ENCODE data around the gene PPT2. TPM values are rescaled to one million over a fixed set of nuclear protein-coding genes. Genes with fewer than 3 reads are reported as not detected.
A peak's percentile ranks its signal among the peaks of the same experiment; 100 is the strongest.

PPT2 gene
- total and polyA plus RNA-seq, 2 of the 13 experiments (the other 11 are each of a cell fraction or from before 2014, with no cell fraction given), result 39.2 to 61.8 TPM

DNA sequence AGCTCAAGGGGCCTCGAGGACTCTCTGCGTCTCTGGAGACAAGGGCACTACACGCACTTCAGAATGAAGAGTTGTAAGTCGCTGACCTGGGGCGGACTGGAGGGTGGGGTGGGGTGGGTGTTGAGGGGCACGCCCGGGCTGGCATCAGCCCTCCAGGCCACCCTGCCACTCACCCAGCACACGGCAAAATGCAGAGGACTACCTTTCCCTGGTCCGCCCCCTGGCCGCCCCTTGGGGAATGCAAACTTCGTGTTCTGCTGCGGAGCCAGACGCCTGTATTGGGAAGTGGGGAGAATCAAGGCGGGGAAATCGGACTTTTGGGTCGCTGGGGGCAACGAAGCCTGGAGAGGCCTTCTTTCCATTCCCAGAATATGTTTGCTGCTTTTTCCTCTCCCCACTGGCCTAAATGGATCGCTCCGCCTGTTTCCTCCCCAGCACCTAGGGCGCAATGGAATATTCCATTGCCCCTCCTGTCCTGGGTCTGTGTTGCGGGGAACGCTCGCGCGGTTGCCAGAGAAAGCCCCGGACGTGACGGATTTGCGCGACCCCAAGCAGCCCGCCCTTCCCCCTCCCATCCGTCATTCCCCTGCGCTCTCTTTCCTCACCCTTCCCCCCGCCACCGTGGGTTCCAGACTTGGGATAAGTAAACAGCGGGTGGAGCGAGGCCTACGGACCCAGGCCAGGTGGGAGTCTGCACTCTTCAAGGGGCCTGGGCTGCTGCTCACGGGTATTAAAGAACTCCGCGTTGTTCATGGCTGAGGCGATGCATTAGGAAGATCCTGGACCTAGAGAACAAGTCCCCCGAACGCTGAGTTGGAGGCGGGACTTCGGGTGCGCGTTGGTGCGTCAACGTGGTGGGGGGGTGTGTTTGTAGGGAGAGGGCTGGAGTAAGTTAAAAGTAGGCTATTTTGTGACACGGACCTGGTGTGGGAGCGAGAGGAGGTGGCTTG is at the start of gene PPT2 (continued):
- TF ChIP-seq, protein P1, sequence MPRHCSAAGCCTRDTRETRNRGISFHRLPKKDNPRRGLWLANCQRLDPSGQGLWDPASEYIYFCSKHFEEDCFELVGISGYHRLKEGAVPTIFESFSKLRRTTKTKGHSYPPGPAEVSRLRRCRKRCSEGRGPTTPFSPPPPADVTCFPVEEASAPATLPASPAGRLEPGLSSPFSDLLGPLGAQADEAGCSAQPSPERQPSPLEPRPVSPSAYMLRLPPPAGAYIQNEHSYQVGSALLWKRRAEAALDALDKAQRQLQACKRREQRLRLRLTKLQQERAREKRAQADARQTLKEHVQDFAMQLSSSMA (CRISPR knock-in tag; IDR thresholded peaks at IDR 0.05), result no peak; the same call in 1 of the 2 replicates
- peak; percentile 76 for TF ChIP-seq ZNF547 (CRISPR knock-in tag; IDR thresholded peaks at IDR 0.05)
- peak; percentile 24 for TF ChIP-seq BRD4 (CRISPR knock-in tag; IDR thresholded peaks at IDR 0.05)
- peak; percentile 77 for TF ChIP-seq ZNF136 (CRISPR knock-in tag; IDR thresholded peaks at IDR 0.05; ENCODE audit: low read depth)
- no peak; the same call in 1 of the 2 replicates for TF ChIP-seq ZBTB39 (CRISPR knock-in tag; IDR thresholded peaks at IDR 0.05)
- peak; percentile 94 for TF ChIP-seq FOXK2 (IDR thresholded peaks at IDR 0.05)
- peak; percentile 72 for TF ChIP-seq RBM39 (IDR thresholded peaks at IDR 0.05; ENCODE audit: low read depth, low read length, poor library complexity, severe bottlenecking)
- TF ChIP-seq ZKSCAN1 (IDR thresholded peaks at IDR 0.05; ENCODE audit: low read length), result no peak
- TF ChIP-seq, protein P2, sequence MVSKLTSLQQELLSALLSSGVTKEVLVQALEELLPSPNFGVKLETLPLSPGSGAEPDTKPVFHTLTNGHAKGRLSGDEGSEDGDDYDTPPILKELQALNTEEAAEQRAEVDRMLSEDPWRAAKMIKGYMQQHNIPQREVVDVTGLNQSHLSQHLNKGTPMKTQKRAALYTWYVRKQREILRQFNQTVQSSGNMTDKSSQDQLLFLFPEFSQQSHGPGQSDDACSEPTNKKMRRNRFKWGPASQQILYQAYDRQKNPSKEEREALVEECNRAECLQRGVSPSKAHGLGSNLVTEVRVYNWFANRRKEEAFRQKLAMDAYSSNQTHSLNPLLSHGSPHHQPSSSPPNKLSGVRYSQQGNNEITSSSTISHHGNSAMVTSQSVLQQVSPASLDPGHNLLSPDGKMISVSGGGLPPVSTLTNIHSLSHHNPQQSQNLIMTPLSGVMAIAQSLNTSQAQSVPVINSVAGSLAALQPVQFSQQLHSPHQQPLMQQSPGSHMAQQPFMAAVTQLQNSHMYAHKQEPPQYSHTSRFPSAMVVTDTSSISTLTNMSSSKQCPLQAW (CRISPR knock-in tag; IDR thresholded peaks at IDR 0.05), result peak; percentile 59
- peak; percentile 37; the same call in 1 of the 2 replicates for TF ChIP-seq ZSCAN9 (CRISPR knock-in tag; IDR thresholded peaks at IDR 0.05; ENCODE audit: borderline replicate concordance)
- peak; percentile 96 for TF ChIP-seq MTA1 (CRISPR knock-in tag; IDR thresholded peaks at IDR 0.05; ENCODE audit: borderline replicate concordance)
- no peak for TF ChIP-seq GTF2F1 (IDR thresholded peaks at IDR 0.05; ENCODE audit: low read length)
- no peak for TF ChIP-seq ZNF768 (CRISPR knock-in tag; IDR thresholded peaks at IDR 0.05)
- TF ChIP-seq, protein P3, sequence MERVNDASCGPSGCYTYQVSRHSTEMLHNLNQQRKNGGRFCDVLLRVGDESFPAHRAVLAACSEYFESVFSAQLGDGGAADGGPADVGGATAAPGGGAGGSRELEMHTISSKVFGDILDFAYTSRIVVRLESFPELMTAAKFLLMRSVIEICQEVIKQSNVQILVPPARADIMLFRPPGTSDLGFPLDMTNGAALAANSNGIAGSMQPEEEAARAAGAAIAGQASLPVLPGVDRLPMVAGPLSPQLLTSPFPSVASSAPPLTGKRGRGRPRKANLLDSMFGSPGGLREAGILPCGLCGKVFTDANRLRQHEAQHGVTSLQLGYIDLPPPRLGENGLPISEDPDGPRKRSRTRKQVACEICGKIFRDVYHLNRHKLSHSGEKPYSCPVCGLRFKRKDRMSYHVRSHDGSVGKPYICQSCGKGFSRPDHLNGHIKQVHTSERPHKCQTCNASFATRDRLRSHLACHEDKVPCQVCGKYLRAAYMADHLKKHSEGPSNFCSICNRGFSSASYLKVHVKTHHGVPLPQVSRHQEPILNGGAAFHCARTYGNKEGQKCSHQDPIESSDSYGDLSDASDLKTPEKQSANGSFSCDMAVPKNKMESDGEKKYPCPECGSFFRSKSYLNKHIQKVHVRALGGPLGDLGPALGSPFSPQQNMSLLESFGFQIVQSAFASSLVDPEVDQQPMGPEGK (CRISPR knock-in tag; IDR thresholded peaks at IDR 0.05), result peak; percentile 90
- TF ChIP-seq, protein P4, sequence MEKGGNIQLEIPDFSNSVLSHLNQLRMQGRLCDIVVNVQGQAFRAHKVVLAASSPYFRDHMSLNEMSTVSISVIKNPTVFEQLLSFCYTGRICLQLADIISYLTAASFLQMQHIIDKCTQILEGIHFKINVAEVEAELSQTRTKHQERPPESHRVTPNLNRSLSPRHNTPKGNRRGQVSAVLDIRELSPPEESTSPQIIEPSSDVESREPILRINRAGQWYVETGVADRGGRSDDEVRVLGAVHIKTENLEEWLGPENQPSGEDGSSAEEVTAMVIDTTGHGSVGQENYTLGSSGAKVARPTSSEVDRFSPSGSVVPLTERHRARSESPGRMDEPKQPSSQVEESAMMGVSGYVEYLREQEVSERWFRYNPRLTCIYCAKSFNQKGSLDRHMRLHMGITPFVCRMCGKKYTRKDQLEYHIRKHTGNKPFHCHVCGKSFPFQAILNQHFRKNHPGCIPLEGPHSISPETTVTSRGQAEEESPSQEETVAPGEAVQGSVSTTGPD (CRISPR knock-in tag; IDR thresholded peaks at IDR 0.05), result no peak
- TF ChIP-seq, protein P5, sequence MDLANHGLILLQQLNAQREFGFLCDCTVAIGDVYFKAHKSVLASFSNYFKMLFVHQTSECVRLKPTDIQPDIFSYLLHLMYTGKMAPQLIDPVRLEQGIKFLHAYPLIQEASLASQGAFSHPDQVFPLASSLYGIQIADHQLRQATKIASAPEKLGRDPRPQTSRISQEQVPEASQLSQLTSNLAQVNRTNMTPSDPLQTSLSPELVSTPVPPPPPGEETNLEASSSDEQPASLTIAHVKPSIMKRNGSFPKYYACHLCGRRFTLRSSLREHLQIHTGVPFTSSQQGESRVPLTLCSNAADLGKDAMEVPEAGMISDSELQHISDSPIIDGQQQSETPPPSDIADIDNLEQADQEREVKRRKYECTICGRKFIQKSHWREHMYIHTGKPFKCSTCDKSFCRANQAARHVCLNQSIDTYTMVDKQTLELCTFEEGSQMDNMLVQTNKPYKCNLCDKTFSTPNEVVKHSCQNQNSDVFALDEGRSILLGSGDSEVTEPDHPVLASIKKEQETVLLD (CRISPR knock-in tag; IDR thresholded peaks at IDR 0.05; ENCODE audit: low read depth), result 0 out of 2 replicates have a peak, but pooled peaks have one; percentile 14
- peak; percentile 27 for TF ChIP-seq ZNF883 (CRISPR knock-in tag; IDR thresholded peaks at IDR 0.05; ENCODE audit: not compliant biosample characterization)
- TF ChIP-seq SCMH1 (CRISPR knock-in tag; IDR thresholded peaks at IDR 0.05; ENCODE audit: borderline replicate concordance), result no peak
